ENCODE measurements around the gene SLC25A13.
"Not testable (repeated sequence)": the region's sequence is repeated elsewhere in the genome, so short reads cannot be mapped to it uniquely, and the experiment has no call there.

SLC25A13 gene

GRCh38 chr7:96303105-96303685, 18.7 kb downstream of the SLC25A13 start:
- DNase-seq (ENCODE audit: insufficient read length, low spot score) (no peak), FAIRE-seq (no peak)

- FAIRE-seq = no peak
Measured at GRCh38 chr7:96300986-96301385, 20.9 kb downstream of the SLC25A13 start.

GRCh38 chr7:96300502-96300901, 21.4 kb downstream of the SLC25A13 start:
- no peak for DNase-seq (ENCODE audit: insufficient read length, low spot score)
- no peak for FAIRE-seq

More at GRCh38 chr7:96300986-96301385, 20.9 kb downstream of the SLC25A13 start:
- no peak for DNase-seq (ENCODE audit: insufficient read length, low spot score)

DNA sequence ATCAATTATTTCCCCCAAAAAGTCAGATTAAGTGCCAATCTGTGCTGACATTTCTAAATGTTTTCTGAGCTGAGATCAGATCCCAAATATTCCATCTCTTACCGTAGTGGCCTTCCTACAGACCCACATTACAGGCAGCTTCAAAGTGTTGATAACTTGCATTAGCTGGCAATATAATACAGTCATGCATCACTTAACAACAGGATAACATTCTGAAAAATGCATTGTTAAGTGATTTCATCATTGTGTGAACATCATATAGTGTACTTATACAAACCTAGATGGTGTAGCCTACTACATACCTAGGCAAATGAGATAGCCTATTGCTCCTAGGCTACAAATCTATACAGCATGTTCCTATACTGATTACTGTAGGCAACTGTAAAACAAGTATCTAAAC, 22.4 kb downstream of the SLC25A13 start:
- DNase-seq (ENCODE audit: insufficient read length, low spot score) (no peak), FAIRE-seq (no peak)

DNA sequence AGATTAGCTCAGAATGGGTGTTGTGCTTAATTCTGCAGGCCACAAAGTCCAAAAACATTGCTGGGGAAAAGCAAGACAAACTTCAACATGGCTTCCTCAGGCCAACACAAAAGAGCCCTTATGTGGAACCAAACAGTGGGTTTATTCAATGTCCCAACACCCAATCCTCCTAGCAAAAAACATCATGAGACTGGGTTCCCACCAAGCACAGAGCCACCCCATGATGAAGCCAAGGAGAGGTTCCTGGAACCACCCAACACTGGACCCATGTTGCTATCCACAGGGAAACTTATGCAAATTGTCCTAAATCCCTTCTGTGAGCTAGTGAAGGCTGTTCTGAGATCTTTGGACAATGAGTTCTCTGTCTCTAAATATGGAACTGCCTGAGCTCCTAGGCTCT, 24.0 kb downstream of the SLC25A13 start:
- FAIRE-seq = no peak
- DNase-seq (ENCODE audit: insufficient read length, low spot score) = no peak

- DNase-seq (ENCODE audit: insufficient read length, low spot score); FAIRE-seq: not testable (repeated sequence)
Measured at GRCh38 chr7:96297446-96297845, 24.5 kb downstream of the SLC25A13 start.

GRCh38 chr7:96293911-96294310, 28.0 kb downstream of the SLC25A13 start:
- FAIRE-seq; DNase-seq (ENCODE audit: insufficient read length, low spot score): not testable (repeated sequence)

DNA sequence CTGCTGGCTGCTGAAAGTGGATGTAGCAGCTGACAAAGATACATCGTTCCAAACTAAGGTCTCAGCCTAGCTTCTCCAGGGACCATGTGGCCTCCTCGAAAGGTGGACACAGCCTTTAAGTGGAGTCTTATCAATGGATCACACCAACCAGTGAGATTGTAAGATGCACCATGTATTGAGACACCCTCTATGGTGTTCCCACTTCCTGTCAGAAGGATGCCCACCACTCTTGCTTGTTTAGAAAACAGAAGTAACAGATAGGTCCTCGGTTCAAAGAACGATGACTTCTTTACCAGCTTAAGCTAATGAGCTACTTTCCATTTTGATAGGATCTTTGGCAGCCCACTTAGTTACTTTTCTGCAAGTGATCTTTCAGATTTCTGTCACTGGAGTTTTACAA, 34.3 kb downstream of the SLC25A13 start:
- DNase-seq (ENCODE audit: insufficient read length, low spot score) (no peak), FAIRE-seq (no peak)

DNA sequence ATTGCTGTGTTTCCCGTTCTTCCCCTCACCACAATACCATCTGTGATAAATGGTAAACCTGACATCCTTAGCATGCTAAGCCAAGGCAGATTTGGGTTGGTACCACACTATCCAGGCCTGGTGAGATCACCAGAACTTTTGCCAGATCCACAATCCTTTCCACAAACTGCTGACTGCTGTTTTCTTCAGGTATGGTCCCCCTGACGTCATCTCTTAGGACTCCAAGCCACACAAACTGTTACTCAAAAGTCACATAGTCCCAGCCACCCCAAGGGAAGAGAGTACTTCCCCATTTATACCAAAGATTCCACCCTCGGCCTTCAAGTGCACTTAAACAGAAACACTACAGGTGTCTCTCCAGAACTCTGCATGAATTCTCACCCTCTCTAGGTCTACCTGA, 34.8 kb downstream of the SLC25A13 start:
- FAIRE-seq (no peak), DNase-seq (ENCODE audit: insufficient read length, low spot score) (no peak)

GRCh38 chr7:96285579-96285978, 36.3 kb downstream of the SLC25A13 start:
- DNase-seq (ENCODE audit: insufficient read length, low spot score) (no peak), FAIRE-seq (peak; percentile 66)

GRCh38 chr7:96284835-96285234, 37.1 kb downstream of the SLC25A13 start:
- DNase-seq (ENCODE audit: insufficient read length, low spot score) = no peak
- peak; percentile 49 for FAIRE-seq

- FAIRE-seq (no peak), DNase-seq (ENCODE audit: insufficient read length, low spot score) (no peak)
Measured at GRCh38 chr7:96284240-96284639, 37.7 kb downstream of the SLC25A13 start.

DNA sequence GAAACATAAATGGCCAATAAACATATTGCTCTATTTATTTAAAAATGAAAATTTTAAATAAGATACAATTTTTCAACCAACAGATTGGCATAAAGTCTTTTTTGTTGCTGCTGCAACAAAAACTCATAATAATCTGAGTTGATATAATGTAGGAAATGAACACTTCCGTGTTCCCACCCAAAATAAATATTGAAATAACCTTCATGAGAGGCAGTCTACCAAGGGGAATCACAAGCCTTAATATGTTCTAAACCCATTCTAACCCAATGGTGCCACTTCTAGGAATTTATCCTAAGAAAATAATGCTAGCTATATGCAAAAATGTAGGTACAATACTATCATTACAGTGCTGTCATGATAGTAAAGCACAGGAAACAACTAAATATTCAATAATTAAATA, 39.1 kb downstream of the SLC25A13 start:
- FAIRE-seq (no peak), DNase-seq (ENCODE audit: insufficient read length, low spot score) (no peak)

- FAIRE-seq (no peak), DNase-seq (ENCODE audit: insufficient read length, low spot score) (no peak)
Measured at GRCh38 chr7:96277921-96278320, 44.0 kb downstream of the SLC25A13 start.

- FAIRE-seq (no peak), DNase-seq (ENCODE audit: insufficient read length, low spot score) (no peak)
Measured at GRCh38 chr7:96276019-96276418, 45.9 kb downstream of the SLC25A13 start.

DNA sequence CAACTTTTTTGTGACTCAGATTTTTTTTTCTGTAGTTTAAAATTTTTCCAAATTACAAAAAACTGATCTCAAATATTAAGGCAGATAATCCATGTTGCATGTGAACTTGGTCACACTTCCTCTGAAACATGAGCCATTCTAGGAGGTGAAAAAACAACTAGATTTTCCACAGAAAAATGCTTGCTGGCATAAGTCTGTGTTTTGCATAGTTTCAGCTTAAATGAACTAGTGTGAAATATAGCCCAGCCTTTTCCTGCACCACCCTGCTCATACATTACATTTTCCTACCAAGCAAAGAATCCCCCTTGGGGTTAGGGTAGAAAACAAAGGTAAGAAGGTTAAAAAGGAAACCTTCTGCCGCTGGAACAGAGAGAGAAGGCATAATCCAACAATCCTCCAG, 48.2 kb downstream of the SLC25A13 start:
- no peak for DNase-seq (ENCODE audit: insufficient read length, low spot score)

GRCh38 chr7:96269246-96269994, 52.5 kb downstream of the SLC25A13 start:
- no peak for DNase-seq (ENCODE audit: insufficient read length, low spot score)
- no peak for FAIRE-seq

More for the DNA sequence above, 48.2 kb downstream of the SLC25A13 start:
- no peak for FAIRE-seq

- FAIRE-seq = no peak
- no peak for DNase-seq (ENCODE audit: insufficient read length, low spot score)
Measured at GRCh38 chr7:96266580-96266979, 55.3 kb downstream of the SLC25A13 start.

- peak; percentile 4 for FAIRE-seq
Measured at GRCh38 chr7:96266015-96266414, 55.9 kb downstream of the SLC25A13 start.

GRCh38 chr7:96253964-96254363, 67.9 kb downstream of the SLC25A13 start:
- no peak for FAIRE-seq
- no peak for DNase-seq (ENCODE audit: insufficient read length, low spot score)

More at GRCh38 chr7:96266015-96266414, 55.9 kb downstream of the SLC25A13 start:
- DNase-seq (ENCODE audit: insufficient read length, low spot score) = no peak

DNA sequence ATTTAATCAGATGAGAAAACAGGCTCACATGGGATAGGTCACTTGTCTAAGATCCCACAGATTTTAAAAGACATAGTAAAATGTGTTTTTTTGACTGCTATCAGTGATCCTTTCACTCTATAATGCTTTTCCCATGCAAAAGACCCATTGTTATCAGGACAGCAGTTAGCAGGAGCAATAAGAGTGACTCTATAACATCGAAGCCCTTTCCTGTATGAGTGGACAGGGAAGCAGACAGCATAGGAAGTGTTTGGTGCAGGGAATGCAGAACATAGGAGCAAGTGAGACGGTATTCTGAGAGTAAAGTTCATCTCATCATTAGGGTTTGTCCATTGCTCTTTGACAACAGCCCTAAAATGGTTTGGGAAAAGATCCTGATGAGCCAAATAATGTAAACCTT, 68.5 kb downstream of the SLC25A13 start:
- no peak for FAIRE-seq
- DNase-seq (ENCODE audit: insufficient read length, low spot score) = no peak

- FAIRE-seq (no peak), DNase-seq (ENCODE audit: insufficient read length, low spot score) (no peak)
Measured at GRCh38 chr7:96250776-96251361, 71.0 kb downstream of the SLC25A13 start.
